ENCODE results near the gene TRHDE.

DNA sequence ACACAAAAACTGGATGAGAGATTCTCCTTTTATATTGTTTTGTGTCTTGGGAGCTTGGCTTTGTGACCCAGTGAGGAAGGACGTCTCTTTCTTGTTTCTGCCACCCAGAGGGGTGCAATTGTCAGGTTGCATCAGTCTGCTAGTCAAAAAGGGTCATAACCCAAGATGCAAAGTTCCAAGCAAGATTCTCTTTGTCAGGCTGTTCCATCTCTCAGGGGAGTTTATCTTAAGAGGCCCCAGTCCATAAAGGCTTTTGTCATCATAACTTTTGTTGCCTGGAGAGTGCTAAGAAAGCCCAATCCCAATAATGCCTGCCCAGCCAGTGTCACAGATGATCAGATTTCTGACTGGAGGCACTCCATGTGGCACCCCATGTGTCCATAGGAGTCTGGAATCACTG lies 444.9 kb downstream of the TRHDE start:
- TF ChIP-seq CTCF (IDR thresholded peaks at IDR 0.05), result no peak
- TF ChIP-seq POLR2A (IDR thresholded peaks at IDR 0.05), result no peak
